Testis (tissue), 2 donors: ENCODE results near the gene FAM120C.

ENCODE experiments used
- POLR2A ChIP-seq: fragments of 450-650 bp; IDR thresholded peaks from one replicate; pipeline ENCODE4 v1.6.1; 2017; ENCODE audit warnings: antibody characterized with exemption, mild to moderate bottlenecking, moderate library complexity
- TF ChIP-seq, protein P1 (sequence below), 3 experiments: fragments of 450-650 bp in 2 of 3; fragments of 200-600 bp in 1 of 3; sonication (generic) in 1 of 3; IDR thresholded peaks; one replicate each; pipeline ENCODE4 v1.5.1; 2016 to 2019; ENCODE audit warnings: antibody characterized with exemption in 3 of 3, mild to moderate bottlenecking in 2 of 3, moderate library complexity in 1 of 3

DNA sequence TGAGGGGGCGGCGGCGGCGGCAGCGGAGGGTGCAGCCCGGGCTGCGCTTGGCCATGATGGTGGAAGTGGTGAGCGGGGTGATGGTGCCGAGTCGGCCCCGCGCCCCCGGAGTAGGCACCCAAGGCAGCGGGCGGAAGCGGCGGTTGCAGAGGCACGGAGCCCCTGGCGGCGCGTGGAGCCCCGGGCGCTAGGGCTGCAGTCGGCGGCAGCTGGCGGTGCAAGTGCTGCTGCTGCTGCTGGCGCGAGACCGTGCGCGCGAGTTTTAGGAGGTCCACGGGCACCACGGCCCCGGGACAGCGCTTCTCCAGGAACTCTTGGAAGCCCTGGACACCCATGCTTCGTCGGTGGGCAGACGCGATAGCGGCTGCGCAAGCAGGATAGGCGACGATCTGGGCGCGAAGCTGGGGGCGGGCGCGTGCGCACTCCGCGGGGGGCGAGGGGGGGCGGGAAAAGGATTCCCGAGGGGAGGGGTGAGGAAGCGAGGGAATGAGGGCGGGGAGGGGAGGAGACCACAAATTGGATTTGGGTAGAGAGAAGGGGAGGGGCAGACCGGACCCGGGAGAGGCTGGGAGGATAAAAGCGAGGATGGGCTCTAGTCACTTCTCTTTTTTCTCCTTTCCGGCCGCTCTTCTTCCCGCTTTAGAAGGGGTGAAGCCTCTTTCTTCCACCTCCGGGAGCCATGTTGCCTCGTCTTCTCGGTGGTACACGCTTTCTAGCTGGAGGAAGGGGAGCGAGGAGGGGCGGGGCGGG is at the start of gene FAM120C:
- TF ChIP-seq, protein P1, sequence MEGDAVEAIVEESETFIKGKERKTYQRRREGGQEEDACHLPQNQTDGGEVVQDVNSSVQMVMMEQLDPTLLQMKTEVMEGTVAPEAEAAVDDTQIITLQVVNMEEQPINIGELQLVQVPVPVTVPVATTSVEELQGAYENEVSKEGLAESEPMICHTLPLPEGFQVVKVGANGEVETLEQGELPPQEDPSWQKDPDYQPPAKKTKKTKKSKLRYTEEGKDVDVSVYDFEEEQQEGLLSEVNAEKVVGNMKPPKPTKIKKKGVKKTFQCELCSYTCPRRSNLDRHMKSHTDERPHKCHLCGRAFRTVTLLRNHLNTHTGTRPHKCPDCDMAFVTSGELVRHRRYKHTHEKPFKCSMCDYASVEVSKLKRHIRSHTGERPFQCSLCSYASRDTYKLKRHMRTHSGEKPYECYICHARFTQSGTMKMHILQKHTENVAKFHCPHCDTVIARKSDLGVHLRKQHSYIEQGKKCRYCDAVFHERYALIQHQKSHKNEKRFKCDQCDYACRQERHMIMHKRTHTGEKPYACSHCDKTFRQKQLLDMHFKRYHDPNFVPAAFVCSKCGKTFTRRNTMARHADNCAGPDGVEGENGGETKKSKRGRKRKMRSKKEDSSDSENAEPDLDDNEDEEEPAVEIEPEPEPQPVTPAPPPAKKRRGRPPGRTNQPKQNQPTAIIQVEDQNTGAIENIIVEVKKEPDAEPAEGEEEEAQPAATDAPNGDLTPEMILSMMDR (IDR thresholded peaks at IDR 0.05) = no peak
- no peak for TF ChIP-seq POLR2A
